NCI-H2171 (cell line): Measurements from ENCODE around the gene TENM4.
"Not testable (repeated sequence)": the region's sequence is repeated elsewhere in the genome, so short reads cannot be mapped to it uniquely, and the experiment has no call there.

Experiments
- DNase-seq: peaks from one replicate; lab custom pipeline; 2025; lab: John Stamatoyannopoulos, UW

Gene TENM4

DNA sequence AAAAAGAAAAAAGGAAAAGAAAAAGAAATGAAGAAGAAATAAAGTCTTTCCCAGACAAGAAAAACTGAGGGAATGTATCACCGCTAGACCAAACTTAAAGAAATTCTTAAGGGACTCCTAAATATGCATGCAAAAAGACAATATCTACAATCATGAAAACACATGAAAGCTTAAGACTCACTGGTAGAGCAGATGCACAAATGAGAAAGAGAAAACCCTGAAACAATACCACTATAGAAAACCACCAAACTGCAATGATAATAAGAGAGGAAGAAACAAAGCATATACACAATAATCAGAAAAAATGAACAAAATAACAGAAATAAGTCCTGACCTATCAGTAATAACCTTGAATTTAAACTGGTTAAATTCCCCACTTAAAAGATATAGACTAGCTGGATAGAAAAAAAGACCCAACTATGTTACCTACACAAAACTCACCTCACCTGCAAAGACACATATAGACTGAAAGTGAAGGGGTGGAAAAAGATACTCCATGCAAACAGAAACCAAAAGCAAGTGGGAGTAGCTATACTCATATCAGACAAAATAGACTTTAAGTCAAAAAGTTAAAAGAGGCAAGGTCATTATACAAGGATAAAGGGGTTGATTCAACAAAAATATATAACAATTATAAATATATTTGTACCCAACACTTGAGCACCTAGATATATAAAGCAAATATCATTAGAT, 804.9 kb downstream of the TENM4 start:
- DNase-seq, result no peak

DNA sequence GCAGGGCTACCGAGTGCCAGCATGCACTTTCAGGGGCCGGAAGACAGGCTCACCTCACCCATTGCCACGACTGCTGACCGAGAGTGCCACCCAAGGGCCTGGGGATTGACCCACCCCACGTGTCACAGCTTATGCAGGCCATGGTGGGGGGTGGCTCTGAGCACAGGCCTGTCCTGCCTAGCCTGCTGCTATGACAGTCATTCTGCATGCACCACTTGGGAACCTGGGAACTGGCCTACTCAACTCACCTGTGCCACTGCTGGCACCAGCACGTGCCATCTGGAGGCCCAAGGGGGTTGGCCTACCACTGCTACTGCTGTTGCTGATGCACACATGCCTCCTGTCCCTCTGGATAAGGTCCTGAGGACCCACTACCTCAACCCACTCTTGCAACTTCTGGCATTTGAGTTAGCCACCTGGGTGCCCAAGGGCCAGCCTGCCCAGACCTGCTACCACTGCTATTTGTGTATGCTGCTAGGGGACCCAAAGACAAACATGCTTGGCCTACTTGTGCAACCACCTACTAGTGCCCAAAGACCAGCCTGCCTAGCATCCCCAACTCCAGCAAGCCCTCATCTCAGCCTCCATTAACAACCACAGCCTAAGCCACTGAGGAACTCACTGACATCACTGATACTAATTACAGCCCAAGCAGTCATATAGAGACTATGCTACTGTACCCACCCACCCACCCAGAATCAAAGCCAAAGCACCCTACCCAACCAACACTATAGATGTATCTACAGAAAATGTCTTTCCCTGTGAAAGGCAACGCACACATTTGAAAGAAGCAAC, 807.1 kb downstream of the TENM4 start:
- no peak for DNase-seq

DNA sequence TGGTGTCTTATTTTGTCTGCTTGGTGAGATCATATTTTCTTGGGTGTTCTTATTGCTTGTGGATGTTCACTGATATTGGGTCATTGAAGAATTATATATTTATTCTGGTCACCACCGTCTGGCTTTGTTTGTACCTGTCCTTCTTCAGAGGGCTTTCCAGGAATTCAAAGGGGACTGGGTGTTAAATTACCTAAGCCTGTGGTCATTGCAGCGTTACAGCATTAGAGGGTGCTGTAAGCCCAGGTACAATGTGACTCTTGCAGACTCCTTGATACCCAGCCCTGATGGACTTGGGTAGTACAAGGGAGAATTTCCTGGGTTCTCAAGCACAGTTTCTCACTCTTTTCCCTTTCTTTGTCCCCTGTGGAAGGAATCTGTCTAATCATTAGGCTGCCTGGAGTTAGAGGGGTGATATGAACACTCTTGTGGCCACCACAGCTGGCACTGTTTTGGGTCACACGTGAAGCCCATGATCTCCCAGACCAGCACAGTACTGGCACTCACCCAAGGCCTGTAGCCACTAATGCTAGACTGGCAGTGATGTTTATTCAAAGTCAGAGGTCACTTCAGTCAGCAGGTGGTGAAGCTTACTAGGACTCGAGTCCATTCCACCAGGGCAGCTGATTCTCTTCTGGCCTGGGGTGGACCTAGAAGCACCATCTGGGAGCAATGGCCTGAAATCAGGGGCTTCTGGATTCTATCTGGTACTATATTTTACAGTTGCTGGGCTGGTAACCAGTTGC, 810.1 kb downstream of the TENM4 start:
- no peak for DNase-seq

DNA sequence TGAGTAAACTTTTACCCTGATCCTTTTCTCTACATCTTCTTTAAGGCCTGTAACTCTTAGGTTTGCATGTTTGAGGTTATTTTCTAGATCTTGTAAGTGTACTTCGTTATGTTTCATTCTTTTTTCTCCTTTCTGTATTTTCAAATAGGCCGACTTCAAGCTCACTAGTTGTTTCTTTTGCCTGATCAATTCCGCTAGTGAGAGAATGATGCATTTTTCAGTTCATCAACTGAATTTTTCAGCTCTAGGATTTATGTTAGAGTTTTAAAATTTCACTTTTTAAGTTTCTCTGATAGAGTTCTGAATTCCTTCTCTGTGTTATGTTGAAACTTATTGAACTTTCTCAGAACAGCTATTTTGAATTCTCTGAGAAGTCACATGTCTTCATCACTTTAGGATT, 810.7 kb downstream of the TENM4 start:
- no peak for DNase-seq

DNA sequence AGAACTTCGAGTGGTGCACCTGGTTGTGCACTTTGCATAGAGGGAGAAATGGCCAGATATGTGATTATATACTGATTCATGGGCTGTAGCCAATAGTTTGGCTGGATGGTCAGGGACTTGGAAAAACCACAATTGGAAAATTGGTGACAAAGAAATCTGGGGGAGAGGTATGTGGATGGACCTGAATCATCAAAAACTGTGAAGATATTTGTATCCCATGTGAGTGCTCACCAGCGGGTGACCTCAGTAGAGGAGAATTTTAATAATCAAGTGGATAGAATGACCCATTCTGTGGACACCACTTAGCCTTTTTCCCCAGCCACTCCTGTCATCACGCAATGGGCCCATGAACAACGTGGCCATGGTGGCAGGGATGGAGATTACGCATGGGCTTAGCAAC, 818.2 kb downstream of the TENM4 start:
- no peak for DNase-seq

DNA sequence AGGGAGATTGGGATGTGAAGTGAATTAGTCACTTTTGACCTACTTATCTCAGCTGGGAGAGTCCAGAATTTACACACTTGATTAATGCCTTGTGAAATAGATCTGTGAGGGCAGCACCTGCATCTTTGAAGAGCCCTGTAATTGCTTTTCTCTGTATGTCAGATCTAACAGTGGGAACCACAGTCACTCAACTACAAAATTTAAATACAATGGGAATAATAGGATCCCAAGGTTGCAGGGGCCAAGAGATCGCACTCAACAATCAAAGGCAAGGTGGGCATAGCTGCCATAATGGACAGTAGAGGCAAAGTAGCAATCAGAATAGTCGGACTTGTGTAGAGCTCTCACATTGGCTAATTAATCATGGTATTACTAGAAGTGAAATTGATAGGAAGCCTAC, 820.7 kb downstream of the TENM4 start:
- no peak for DNase-seq

DNA sequence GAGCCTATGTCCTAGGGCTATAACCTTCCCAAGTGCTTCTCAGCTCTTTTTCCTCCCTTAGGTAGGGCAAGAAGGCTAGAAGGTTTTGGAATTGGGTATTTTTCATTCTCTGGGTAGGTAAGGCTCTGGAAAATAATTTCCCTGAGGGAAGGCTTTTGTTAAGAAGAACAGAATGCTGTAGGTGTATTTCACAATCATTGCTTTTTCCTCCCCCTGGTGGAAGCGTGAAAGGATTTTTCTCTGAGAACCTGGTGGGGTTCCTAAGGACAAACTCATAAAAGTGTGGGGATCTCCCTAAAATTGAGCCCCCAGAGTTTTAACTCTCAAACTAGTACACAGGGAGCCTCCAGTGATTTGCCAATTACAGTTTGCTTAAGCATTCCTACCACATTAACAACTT, 825.1 kb downstream of the TENM4 start:
- no peak for DNase-seq

DNA sequence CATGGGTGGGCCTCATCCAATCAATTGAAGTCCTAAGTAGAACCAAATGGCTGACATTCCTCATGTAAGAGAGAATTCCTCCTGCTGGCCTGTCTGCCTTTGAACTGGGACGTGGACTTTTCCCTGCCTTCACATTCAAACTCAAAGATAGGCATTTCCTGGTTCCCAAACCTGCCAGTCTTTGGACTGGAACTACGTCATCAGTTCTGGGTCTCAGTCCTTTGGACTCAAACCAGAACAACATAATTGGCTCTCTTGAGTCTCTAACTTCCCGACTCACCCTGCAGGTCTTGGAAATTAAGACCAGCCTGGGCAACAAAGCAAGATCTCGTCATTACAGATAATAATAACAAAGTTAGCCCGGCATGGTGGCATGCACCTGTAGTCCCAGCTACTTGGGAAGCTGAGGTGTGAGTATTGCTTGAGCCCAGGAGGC, 827.4 kb downstream of the TENM4 start:
- DNase-seq, result no peak

DNA sequence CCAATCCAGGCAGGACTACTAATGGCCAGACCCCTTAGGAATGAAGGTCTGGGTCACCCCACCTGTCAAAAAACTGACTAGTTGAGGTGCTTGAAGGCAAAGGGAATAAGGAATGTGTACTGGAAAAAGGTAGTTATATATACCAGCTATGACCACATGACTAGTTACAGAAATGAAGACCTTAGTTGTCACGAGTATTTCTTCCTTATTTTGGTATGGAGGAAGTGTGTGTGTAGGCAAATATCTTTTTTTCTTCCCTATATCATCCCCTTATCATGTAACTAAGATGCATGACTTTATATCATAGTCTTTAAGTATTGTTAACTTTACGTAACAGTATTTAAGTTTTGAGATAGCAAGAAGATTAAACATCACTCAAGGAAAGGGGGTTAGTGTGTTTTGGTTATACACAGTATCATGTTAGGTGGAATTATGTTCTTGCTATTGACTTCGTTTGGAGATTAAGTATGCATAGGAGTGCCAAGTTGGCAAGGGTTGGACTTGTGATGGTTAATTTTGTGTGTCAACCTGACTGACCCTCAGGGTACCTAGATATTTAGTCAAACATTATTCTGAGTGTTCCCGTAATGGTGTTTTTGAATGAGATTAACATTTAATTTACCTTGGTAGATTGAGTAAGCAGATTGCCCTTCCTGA, 828.0 kb downstream of the TENM4 start:
- DNase-seq, result no peak

DNA sequence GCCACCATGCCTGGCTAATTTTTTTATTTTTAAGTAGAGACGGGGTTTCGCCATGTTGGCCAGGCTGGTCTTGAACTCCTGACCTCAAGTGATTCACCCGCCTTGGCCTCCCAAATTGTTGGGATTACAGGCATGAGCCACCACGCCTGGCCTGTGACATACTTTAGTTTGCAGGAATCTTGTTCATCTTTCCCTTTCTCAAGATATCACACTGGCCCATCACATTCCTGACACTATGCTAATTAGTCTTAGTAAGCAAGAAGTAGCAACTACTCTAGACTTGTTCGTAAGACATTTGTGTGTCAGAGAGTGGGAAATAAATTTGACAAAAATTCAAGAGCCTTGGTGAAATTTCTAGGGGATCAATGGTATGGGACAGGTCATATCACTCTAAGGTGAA, 831.5 kb downstream of the TENM4 start:
- not testable (repeated sequence) for DNase-seq

DNA sequence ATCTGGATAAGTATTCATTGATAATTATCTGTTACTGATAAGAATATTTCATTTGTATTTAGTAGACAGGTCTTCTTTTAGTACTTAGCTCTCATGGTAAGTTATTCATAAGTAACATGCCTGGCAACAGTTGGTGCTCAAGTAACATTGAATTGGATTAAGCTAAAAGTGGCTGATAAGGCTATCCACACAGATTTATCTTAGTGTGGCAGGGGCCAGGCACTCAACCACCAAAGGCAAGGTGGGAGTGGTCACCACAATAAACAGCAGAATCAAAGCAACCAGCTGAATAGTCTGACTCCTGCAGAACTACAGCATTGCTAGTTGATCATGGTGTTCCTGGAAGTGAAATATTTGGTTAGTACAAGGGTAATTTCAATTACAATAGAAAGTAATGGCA, 833.1 kb downstream of the TENM4 start:
- no peak for DNase-seq

DNA sequence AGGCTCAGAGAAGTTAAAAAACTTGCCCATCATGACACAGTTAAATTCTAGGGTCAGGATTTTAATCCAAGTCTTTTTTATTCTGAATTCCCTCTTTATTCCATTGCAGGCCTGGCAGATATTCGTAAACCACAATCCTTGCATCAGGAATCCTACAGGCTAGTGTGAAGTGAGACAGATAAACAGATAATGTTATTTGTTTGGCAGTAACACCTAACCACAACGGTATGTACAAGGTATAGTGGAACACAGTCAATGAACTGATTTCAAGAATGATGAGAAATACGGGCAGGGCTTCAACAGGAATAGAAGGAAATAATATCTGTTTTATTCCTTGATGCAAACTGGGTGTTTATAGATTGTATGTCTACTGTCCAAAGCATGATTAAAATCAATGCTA, 834.2 kb downstream of the TENM4 start:
- DNase-seq, result no peak

DNA sequence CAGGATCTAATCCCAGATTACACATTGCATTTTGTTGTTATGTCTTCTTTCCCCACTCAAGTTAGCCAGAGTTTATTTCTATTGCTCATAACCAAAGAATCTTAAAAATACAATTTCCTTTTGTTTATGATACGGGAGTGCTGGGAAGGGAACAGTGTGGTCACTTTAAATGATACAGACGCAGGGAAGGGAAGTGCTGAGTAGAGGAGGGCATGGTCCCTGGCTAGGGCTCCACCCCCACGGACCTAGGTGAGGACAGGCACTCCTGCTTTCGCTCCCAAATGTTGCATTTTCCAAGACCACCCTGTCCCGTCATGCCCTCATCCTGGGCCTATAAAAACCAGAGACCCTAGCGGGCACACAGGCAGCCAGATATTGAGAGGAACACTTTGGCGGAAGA, 835.5 kb downstream of the TENM4 start:
- no peak for DNase-seq

DNA sequence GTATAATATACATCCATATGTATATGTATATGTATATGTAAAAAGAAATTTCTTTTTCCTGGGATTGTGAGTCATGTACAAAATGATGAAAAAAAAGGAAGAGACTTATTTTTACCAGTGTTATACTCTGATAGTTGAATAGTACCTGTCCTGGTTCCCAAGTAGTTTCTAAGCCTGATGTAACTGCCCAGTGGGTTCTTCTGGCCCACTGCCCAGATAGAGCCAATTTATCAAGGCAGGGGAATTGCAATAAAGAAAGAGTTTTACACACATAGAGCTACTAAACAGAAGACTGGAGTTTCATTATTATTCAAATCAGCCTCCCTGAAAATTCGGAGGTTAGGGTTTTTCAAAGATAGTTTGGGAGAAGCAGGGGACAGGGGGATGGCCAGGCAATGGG, 837.0 kb downstream of the TENM4 start:
- no peak for DNase-seq
